Neural cell (in vitro differentiated cells): ENCODE data around the gene SGCD. TPM values are rescaled to one million over a fixed set of nuclear protein-coding genes. Genes with fewer than 3 reads are reported as not detected.

Experiments
- H2AFZ ChIP-seq: fragments of 200-600, 300-800 bp; sonication (generic), shearing (Covaris generic); 2 replicates; pipeline ENCODE4 v1.6.0; 2014; ENCODE audit warnings: low read depth, mild to moderate bottlenecking, antibody characterized with exemption, low read length, moderate library complexity
- H3F3A ChIP-seq: fragments of 200-600 bp; shearing (Covaris generic); 2 replicates; pipeline ENCODE4 v1.6.1; 2016; ENCODE audit warnings: mild to moderate bottlenecking, moderate library complexity, mixed read lengths, antibody characterized with exemption, low read length; ENCODE audit not compliant: insufficient read depth, poor library complexity, severe bottlenecking
- H3K27ac ChIP-seq: fragments of 200-600, 300-800 bp; sonication (generic), shearing (Covaris generic); 2 replicates; pipeline ENCODE4 v1.5.1; 2014; ENCODE audit warnings: mild to moderate bottlenecking, low read length, moderate library complexity
- H3K27me3 ChIP-seq: fragments of 300-800, 200-600 bp; sonication (generic), shearing (Covaris generic); 2 replicates; pipeline ENCODE4 v1.6.0; 2014; ENCODE audit warnings: mild to moderate bottlenecking, low read depth, low read length, moderate library complexity; ENCODE audit not compliant: insufficient read depth
- H3K36me3 ChIP-seq: fragments of 300-800, 200-600 bp; sonication (generic), shearing (Covaris generic); 2 replicates; pipeline ENCODE4 v1.5.1; 2014; ENCODE audit warnings: mild to moderate bottlenecking, antibody characterized with exemption, low read length, moderate library complexity; ENCODE audit not compliant: insufficient read depth
- H3K4me2 ChIP-seq: fragments of 300-800, 200-600 bp; sonication (generic), shearing (Covaris generic); 2 replicates; pipeline ENCODE4 v1.6.0; 2014; ENCODE audit warnings: mild to moderate bottlenecking, low read length
- H3K4me3 ChIP-seq: fragments of 300-800, 200-600 bp; sonication (generic), shearing (Covaris generic); 2 replicates; pipeline ENCODE4 v1.5.1; 2014; ENCODE audit warnings: mild to moderate bottlenecking, low read length, moderate library complexity
- H3K79me2 ChIP-seq: fragments of 200-600 bp; shearing (Covaris generic); replicated peaks from 2 replicates; pipeline ENCODE4 v1.6.0; 2014; ENCODE audit warnings: mild to moderate bottlenecking, low read length, moderate library complexity; ENCODE audit not compliant: insufficient read depth
- H3K9ac ChIP-seq: fragments of 300-800, 200-600 bp; sonication (generic), shearing (Covaris generic); 2 replicates; pipeline ENCODE4 v1.6.1; 2016; ENCODE audit warnings: mild to moderate bottlenecking, low read length, mixed read lengths
- H3K9me2 ChIP-seq: fragments of 200-600 bp; shearing (Covaris generic); 2 replicates; pipeline ENCODE4 v1.6.1; 2016; ENCODE audit warnings: mild to moderate bottlenecking, low read length, mixed read lengths; ENCODE audit not compliant: insufficient read depth
- H3K9me3 ChIP-seq: fragments of 200-600, 300-800 bp; sonication (generic), shearing (Covaris generic); 2 replicates; pipeline ENCODE4 v1.6.1; 2016; ENCODE audit warnings: mild to moderate bottlenecking, mixed run types, low read length, moderate library complexity, mixed read lengths
- H4K20me1 ChIP-seq: fragments of 200-600 bp; shearing (Covaris generic); 2 replicates; pipeline ENCODE4 v1.6.1; 2016; ENCODE audit warnings: mild to moderate bottlenecking, mixed run types; ENCODE audit not compliant: insufficient read depth
- EP300 ChIP-seq: fragments of 450-650 bp; conservative IDR thresholded peaks from 2 replicates; pipeline ENCODE4 v1.6.1; 2014; ENCODE audit warnings: antibody characterized with exemption, mild to moderate bottlenecking, moderate library complexity; ENCODE audit not compliant: poor library complexity, severe bottlenecking
- EZH2 ChIP-seq: fragments of 200-600, 300-800 bp; shearing (Covaris generic), sonication (generic); IDR thresholded peaks from 2 replicates; pipeline ENCODE4 v1.6.1; 2014; ENCODE audit warnings: antibody characterized with exemption, low read length, borderline replicate concordance, mild to moderate bottlenecking; ENCODE audit not compliant: insufficient read depth, poor library complexity, severe bottlenecking
- MXI1 ChIP-seq: fragments of 450-650 bp; conservative IDR thresholded peaks from 2 replicates; pipeline ENCODE4 v1.6.1; 2014; ENCODE audit warnings: antibody characterized with exemption, mild to moderate bottlenecking; ENCODE audit not compliant: poor library complexity, severe bottlenecking
- POLR2AphosphoS5 ChIP-seq: IDR thresholded peaks from 2 replicates; pipeline ENCODE4 v1.6.1; 2012
- RAD21 ChIP-seq: fragments of 450-650 bp; conservative IDR thresholded peaks from 2 replicates; pipeline ENCODE4 v1.6.1; 2014; ENCODE audit warnings: antibody characterized with exemption, mild to moderate bottlenecking, moderate library complexity
- SMC3 ChIP-seq: fragments of 450-650 bp; conservative IDR thresholded peaks from 2 replicates; pipeline ENCODE4 v1.6.1; 2014; ENCODE audit warnings: antibody characterized with exemption, mild to moderate bottlenecking, moderate library complexity; ENCODE audit not compliant: poor library complexity
- TAF1 ChIP-seq: IDR thresholded peaks from 2 replicates; pipeline ENCODE4 v1.6.1; 2012; ENCODE audit warnings: low read depth
- polyA plus RNA-seq: library from polyadenylated mRNA; depleted of rRNA; stranded (reverse); fragments of >200 nt; gene quantifications from 2 replicates; pipeline ENCODE4 v1.2.3, GENCODE V29; 2014
- TF ChIP-seq, protein P1 (sequence below): fragments of 450-650 bp; IDR thresholded peaks from 2 replicates; pipeline ENCODE4 v1.5.1; 2014; ENCODE audit warnings: antibody characterized with exemption, mild to moderate bottlenecking, moderate library complexity; ENCODE audit not compliant: poor library complexity, severe bottlenecking
- TF ChIP-seq, protein P2 (sequence below): IDR thresholded peaks from 2 replicates; pipeline ENCODE4 v1.6.1; 2012; ENCODE audit warnings: borderline replicate concordance

SGCD gene
- polyA plus RNA-seq, 1 donor from 2014 or later: 3.4 TPM

DNA sequence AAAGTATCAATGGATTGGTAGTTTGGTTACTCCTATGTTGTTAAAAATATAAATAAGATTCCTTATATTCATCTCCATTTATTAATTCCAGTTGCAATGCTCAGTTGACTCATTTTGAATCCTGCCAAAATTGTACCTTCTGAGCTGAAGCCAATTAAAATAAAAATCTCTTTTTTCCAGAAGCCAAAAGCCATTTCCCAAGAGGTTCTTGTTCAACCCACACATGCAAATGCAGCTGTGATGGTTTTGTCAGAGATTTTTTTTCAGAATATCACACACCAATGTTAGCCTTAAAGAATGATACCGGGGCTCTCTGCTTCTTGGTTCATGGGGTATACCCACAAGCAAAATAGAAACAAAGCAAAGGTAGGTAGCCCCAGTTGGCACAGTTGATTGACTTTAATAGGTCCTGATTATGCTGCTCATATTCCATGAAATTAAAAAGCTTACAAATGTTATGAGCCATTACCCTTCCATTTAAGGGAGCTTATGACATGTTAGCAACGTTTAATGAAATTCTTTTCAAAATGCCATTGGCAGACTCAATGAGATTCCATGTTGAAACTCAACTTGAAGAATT, 208.0 kb downstream of the SGCD start:
- Histone ChIP-seq H3K9me2 (no peaks in the 10 kb centered on the region), H3K27me3 (no peaks in the 10 kb centered on the region), H3K79me2 (no peaks in the 10 kb centered on the region), H3K9ac (no peak overlapping the region), H3K9me3 (no peaks in the 10 kb centered on the region), H3K4me3 (no peak overlapping the region), H3K27ac (no peak overlapping the region), H2AFZ (no peak overlapping the region), H3K4me2 (no peak overlapping the region), H3F3A (no peaks in the 10 kb centered on the region), H3K36me3 (no peaks in the 10 kb centered on the region), H4K20me1 (no peaks in the 10 kb centered on the region)
- no peak for TF ChIP-seq SMC3
- TF ChIP-seq RAD21: no peak
- TF ChIP-seq EP300: no peak
- TF ChIP-seq, protein P1, sequence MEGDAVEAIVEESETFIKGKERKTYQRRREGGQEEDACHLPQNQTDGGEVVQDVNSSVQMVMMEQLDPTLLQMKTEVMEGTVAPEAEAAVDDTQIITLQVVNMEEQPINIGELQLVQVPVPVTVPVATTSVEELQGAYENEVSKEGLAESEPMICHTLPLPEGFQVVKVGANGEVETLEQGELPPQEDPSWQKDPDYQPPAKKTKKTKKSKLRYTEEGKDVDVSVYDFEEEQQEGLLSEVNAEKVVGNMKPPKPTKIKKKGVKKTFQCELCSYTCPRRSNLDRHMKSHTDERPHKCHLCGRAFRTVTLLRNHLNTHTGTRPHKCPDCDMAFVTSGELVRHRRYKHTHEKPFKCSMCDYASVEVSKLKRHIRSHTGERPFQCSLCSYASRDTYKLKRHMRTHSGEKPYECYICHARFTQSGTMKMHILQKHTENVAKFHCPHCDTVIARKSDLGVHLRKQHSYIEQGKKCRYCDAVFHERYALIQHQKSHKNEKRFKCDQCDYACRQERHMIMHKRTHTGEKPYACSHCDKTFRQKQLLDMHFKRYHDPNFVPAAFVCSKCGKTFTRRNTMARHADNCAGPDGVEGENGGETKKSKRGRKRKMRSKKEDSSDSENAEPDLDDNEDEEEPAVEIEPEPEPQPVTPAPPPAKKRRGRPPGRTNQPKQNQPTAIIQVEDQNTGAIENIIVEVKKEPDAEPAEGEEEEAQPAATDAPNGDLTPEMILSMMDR: no peak
- TF ChIP-seq, protein P2, sequence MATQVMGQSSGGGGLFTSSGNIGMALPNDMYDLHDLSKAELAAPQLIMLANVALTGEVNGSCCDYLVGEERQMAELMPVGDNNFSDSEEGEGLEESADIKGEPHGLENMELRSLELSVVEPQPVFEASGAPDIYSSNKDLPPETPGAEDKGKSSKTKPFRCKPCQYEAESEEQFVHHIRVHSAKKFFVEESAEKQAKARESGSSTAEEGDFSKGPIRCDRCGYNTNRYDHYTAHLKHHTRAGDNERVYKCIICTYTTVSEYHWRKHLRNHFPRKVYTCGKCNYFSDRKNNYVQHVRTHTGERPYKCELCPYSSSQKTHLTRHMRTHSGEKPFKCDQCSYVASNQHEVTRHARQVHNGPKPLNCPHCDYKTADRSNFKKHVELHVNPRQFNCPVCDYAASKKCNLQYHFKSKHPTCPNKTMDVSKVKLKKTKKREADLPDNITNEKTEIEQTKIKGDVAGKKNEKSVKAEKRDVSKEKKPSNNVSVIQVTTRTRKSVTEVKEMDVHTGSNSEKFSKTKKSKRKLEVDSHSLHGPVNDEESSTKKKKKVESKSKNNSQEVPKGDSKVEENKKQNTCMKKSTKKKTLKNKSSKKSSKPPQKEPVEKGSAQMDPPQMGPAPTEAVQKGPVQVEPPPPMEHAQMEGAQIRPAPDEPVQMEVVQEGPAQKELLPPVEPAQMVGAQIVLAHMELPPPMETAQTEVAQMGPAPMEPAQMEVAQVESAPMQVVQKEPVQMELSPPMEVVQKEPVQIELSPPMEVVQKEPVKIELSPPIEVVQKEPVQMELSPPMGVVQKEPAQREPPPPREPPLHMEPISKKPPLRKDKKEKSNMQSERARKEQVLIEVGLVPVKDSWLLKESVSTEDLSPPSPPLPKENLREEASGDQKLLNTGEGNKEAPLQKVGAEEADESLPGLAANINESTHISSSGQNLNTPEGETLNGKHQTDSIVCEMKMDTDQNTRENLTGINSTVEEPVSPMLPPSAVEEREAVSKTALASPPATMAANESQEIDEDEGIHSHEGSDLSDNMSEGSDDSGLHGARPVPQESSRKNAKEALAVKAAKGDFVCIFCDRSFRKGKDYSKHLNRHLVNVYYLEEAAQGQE: no peak
- TF ChIP-seq TAF1: no peak
- TF ChIP-seq EZH2: no peak

DNA sequence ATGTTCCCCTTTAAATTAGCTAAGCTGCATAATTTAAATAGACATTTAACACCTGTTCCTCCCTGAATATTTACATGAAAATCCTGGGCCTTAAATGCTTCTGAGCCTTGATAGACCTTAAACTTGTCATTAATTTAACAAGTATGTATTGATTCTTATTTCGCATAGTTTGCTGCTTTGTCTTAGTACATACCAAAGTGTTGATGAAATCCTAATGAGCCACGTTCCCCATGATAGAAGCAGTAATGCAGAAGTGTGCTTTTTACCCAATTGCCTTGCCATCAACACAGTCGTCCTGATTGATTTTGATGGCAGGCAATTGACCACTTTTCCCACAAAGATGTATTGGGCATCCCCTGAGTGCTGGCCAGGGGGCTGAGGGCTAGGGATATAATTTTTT, 213.5 kb downstream of the SGCD start:
- no peaks in the 10 kb centered on the region for H3F3A ChIP-seq
- H2AFZ ChIP-seq: no peak overlapping the region
- H3K27ac ChIP-seq: no peak overlapping the region
- H3K79me2 ChIP-seq: no peaks in the 10 kb centered on the region
- H3K4me2 ChIP-seq: no peak overlapping the region
- H3K36me3 ChIP-seq: no peaks in the 10 kb centered on the region
- no peak overlapping the region for H3K4me3 ChIP-seq
- no peaks in the 10 kb centered on the region for H3K9me2 ChIP-seq
- TF ChIP-seq EP300 (no peak), POLR2AphosphoS5 (no peak), TAF1 (no peak), RAD21 (no peak)
- no peaks in the 10 kb centered on the region for H3K9me3 ChIP-seq
- H3K27me3 ChIP-seq: no peaks in the 10 kb centered on the region
- no peaks in the 10 kb centered on the region for H4K20me1 ChIP-seq
- no peak overlapping the region for H3K9ac ChIP-seq

DNA sequence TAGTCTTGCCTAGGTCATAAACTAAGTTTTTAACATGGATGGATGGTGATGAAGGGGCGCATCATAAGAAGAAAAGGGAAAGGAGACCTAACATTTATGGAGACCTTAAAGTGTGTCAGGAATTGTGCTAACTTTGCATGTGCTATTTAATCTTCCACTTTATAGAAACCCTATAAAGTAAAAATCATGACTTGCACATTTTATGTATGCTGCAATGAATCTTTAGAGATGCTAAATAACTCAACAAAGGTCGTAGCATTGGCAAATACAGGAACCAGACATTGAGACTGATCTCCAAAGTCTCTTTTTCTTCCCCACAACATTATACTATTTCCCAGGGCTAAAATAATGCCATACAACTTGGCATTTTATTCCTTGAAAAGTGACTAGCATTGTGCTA, 214.6 kb downstream of the SGCD start:
- H2AFZ ChIP-seq: no peak overlapping the region

More for the DNA sequence above, 214.6 kb downstream of the SGCD start:
- Histone ChIP-seq H3K79me2 (no peaks in the 10 kb centered on the region), H3K36me3 (no peaks in the 10 kb centered on the region), H4K20me1 (no peaks in the 10 kb centered on the region), H3K27me3 (no peaks in the 10 kb centered on the region), H3K9me3 (no peaks in the 10 kb centered on the region), H3K27ac (no peak overlapping the region), H3K4me3 (no peak overlapping the region), H3K9me2 (no peaks in the 10 kb centered on the region), H3K4me2 (no peak overlapping the region), H3K9ac (no peak overlapping the region), H3F3A (no peaks in the 10 kb centered on the region)
- TF ChIP-seq MXI1: no peak
- no peak for TF ChIP-seq RAD21
- TF ChIP-seq, protein P2: no peak
- no peak for TF ChIP-seq EP300
- TF ChIP-seq TAF1: no peak
- no peak for TF ChIP-seq EZH2
- TF ChIP-seq POLR2AphosphoS5: no peak
- TF ChIP-seq SMC3: no peak
- TF ChIP-seq, protein P1: no peak
